GM06990 (cell line): ENCODE data around the gene SYNDIG1.

Experiments used
- DNase-seq: peaks from one replicate; pipeline ENCODE4 v3.0.0-alpha.2; 2011; ENCODE audit not compliant: insufficient read length; ENCODE audit errors: extremely low read depth
- H3K27me3 ChIP-seq: replicated peaks from 2 replicates; pipeline ENCODE4 v1.6.0; 2011; ENCODE audit warnings: low read length; ENCODE audit not compliant: control insufficient read depth, insufficient read depth
- H3K36me3 ChIP-seq: 2 replicates; pipeline ENCODE4 v1.5.1; 2011; ENCODE audit warnings: low read length; ENCODE audit not compliant: control insufficient read depth, insufficient read depth
- H3K4me3 ChIP-seq: replicated peaks from 2 replicates; pipeline ENCODE4 v1.5.1; 2011; ENCODE audit warnings: low read depth, mild to moderate bottlenecking, control low read depth, low read length
- CTCF ChIP-seq: IDR thresholded peaks from 2 replicates; pipeline ENCODE4 v1.5.1; 2011; ENCODE audit warnings: low read length, control low read depth, mild to moderate bottlenecking, inconsistent platforms; ENCODE audit not compliant: insufficient read depth, poor library complexity, severe bottlenecking

Gene SYNDIG1

GRCh38 chr20:24585796-24586522 is 116.5 kb downstream of the SYNDIG1 start:
- TF ChIP-seq CTCF: no peak
- H3K27me3 ChIP-seq: peaks cover 2% of the 10 kb centered on the region
- no peaks in the 10 kb centered on the region for H3K36me3 ChIP-seq
- DNase-seq: no peak
- no peak overlapping the region for H3K4me3 ChIP-seq

- H3K36me3 ChIP-seq: no peaks in the 10 kb centered on the region
- no peak overlapping the region for H3K4me3 ChIP-seq
- DNase-seq: no peak
- no peak for TF ChIP-seq CTCF
- peaks cover 2% of the 10 kb centered on the region for H3K27me3 ChIP-seq
Measured at GRCh38 chr20:24586523-24586840, 117.1 kb downstream of the SYNDIG1 start.

- no peak for TF ChIP-seq CTCF
- Histone ChIP-seq H3K27me3 (peaks cover 2% of the 10 kb centered on the region), H3K36me3 (no peaks in the 10 kb centered on the region), H3K4me3 (no peak overlapping the region)
- DNase-seq: no peak
Measured at GRCh38 chr20:24587384-24588046, 118.1 kb downstream of the SYNDIG1 start.

- no peak overlapping the region for H3K4me3 ChIP-seq
- no peak for TF ChIP-seq CTCF
- no peaks in the 10 kb centered on the region for H3K36me3 ChIP-seq
- H3K27me3 ChIP-seq: peaks cover 2% of the 10 kb centered on the region
- DNase-seq: no peak
Measured at GRCh38 chr20:24588047-24588635, 118.7 kb downstream of the SYNDIG1 start.

GRCh38 chr20:24588725-24589340 is 119.4 kb downstream of the SYNDIG1 start:
- H3K36me3 ChIP-seq: no peaks in the 10 kb centered on the region
- DNase-seq: no peak
- no peak overlapping the region for H3K4me3 ChIP-seq
- H3K27me3 ChIP-seq: peaks cover 2% of the 10 kb centered on the region
- TF ChIP-seq CTCF: no peak
